Gastrocnemius medialis (tissue), 4 donors: ENCODE results near the gene ANKRD55.

Experiments
- POLR2A ChIP-seq, 2 donors: fragments of 450-650 bp; IDR thresholded peaks; one replicate each; pipeline ENCODE4 v1.6.1; 2017; ENCODE audit warnings: antibody characterized with exemption in 2 of 2, mild to moderate bottlenecking in 2 of 2, moderate library complexity in 2 of 2
- TF ChIP-seq, protein P1 (sequence below), 5 experiments: fragments of 450-650 bp in 3 of 5; fragments of 200-600 bp in 2 of 5; sonication (generic) in 2 of 5; IDR thresholded peaks in 4 of 5; conservative IDR thresholded peaks in 1 of 5; 1 replicate in 4 of 5; 2 replicates in 1 of 5; pipeline ENCODE4 v1.5.1; 2016 to 2019; ENCODE audit warnings: antibody characterized with exemption in 5 of 5, mild to moderate bottlenecking in 3 of 5, moderate library complexity in 3 of 5

DNA sequence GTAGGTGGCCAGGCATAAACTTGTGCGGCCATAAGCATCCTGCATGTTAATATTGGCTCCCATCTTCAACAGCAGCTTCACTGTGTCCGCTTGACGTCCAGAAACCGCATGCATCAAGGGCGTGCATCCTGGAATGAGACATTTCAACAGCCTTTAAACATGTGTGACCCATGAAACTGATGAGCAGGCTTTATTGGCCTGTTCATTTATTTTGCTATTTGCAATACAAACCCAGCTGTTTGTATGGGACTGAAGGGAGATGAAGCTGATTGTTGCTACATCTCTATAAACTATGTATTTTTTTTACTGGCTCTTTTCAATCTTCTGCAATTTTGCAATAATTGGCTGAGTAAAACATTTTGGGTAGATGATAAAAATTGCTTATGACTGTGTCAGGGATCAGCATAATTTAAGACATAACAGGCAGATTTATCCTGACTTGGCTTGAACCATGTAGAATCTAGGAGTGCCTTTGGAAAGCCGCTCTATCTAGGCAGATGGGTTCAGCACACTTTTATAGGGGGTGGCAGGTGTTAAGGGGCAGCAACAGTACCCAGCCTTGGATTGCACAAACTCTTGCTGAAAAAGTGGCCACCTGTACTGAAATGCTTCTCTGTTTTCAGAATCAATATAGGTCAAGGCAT, 56.9 kb downstream of the ANKRD55 start:
- TF ChIP-seq, protein P1, sequence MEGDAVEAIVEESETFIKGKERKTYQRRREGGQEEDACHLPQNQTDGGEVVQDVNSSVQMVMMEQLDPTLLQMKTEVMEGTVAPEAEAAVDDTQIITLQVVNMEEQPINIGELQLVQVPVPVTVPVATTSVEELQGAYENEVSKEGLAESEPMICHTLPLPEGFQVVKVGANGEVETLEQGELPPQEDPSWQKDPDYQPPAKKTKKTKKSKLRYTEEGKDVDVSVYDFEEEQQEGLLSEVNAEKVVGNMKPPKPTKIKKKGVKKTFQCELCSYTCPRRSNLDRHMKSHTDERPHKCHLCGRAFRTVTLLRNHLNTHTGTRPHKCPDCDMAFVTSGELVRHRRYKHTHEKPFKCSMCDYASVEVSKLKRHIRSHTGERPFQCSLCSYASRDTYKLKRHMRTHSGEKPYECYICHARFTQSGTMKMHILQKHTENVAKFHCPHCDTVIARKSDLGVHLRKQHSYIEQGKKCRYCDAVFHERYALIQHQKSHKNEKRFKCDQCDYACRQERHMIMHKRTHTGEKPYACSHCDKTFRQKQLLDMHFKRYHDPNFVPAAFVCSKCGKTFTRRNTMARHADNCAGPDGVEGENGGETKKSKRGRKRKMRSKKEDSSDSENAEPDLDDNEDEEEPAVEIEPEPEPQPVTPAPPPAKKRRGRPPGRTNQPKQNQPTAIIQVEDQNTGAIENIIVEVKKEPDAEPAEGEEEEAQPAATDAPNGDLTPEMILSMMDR (IDR thresholded peaks at IDR 0.05 in 4 of 5, conservative IDR thresholded peaks at IDR 0.05 in 1 of 5) = no peak
- no peak for TF ChIP-seq POLR2A (IDR thresholded peaks at IDR 0.05)
